ENCODE measurements around the gene ST8SIA1.

The ST8SIA1 gene

GRCh38 chr12:22238211-22238610 lies 96.3 kb downstream of the ST8SIA1 start:
- no peak for DNase-seq (ENCODE audit: low spot score)

DNA sequence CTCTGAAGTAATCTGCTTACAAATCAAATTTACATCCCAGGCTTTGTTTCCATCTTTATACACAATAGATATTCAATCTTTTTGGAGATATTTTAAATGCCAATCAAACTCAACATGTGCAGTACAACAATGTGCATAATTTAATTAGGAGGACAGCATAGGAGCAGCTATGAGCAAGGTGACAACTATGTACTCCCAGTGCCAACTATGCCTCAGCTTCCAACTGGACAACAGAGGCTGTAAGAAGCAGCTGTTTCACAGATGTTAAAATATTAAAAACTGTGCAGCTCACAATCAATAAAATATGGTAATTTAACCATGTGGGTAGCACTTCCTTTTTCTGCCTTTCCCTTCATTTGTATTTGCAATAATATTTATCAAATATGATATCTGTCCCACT lies 99.9 kb downstream of the ST8SIA1 start:
- no peak for DNase-seq (ENCODE audit: low spot score)

DNA sequence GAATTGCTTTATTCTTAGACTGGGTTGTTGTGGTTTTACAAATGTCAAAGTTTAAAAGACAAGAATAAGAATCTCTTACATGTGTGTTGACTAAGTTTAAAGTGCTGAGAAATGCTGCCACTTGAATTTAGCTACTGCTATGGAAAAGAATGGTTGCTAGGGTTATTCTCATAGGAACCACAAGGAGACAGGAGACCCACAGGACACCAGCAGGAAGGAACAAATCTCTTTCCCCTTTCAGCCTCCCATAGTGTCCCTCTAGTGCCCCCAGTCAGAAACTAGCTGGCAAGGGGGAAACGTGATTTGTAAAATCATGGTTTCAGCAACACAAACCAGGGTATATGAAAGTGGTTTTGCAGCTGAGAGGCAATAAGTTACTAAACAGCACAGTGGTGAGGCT lies 102.7 kb downstream of the ST8SIA1 start:
- DNase-seq (ENCODE audit: low spot score): no peak

- no peak for DNase-seq (ENCODE audit: low spot score)
Measured at GRCh38 chr12:22231078-22231477, 103.4 kb downstream of the ST8SIA1 start.

DNA sequence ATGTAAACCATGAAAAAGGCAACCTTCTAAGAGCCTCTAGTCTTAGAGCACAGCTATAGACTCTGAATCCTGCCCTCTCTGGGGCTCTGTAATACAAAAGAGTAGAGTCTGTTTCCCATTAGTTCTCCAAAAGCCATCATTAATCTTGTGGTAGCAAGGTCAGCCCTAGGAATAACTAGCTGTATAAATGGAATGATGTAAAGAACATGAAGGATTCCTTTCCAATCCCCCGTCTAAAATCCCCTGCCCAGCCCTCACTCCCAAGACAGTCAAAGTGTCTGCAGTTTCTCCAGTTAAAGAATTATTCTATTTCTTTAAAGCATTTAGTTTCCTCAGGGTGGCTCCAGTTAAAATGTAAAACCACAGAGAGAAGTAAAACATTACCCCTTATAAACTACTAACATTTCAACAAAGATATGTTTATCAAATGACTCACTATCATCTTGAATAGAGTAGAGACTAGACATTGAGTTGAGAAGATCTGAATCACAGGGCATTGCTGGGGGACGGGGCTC lies 104.2 kb downstream of the ST8SIA1 start:
- no peak for DNase-seq (ENCODE audit: low spot score)

DNA sequence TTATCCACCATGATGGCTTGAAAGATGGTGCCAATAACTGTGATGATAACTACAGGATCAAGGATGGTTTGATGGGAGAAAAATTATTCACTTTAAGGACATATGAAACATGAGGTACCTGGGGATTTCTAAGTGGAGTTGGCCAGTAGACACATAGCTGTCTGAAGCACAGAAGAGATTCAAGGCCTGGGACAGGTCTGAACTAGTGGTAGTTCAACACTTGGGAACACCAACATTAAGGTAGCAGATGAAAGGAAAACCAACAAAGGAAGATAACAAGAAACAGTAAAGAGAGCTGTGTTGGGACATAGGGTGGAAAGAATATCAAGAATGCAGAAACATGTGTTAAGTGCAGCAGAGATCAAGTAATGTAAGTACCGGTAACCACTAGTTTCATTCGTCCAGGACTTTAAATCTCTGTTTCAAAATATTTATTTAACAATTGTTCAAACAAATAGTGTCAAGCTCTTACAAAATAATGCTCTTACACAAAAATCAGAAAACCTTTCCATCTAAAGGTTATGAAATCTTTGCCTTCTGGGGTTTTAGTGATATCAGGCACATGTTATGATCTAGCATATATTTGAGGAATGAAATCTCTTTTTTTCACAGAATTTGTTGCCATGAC lies 104.7 kb downstream of the ST8SIA1 start:
- DNase-seq (ENCODE audit: low spot score): no peak

- no peak for DNase-seq (ENCODE audit: low spot score)
Measured at GRCh38 chr12:22228022-22228875, 106.3 kb downstream of the ST8SIA1 start.

DNA sequence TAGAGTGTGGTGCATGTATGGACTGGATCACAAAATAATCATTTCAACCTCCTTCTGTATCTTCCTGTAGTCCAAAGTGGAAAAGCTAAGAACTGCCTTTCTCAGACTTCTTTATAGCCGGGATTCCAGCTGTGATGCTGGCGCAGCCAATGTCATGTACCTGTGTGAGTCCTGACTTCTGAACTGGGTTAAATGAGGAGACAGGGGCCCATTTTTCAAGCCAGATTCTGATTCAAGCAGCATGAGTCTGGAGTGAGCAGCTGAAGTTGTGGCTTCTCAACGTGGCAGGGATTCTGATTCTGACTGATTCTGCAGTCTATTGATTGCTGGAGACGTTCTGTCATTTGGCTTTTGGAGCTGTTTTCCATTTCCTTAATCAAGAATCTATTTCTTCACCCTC lies 111.2 kb downstream of the ST8SIA1 start:
- DNase-seq (ENCODE audit: low spot score): no peak

DNA sequence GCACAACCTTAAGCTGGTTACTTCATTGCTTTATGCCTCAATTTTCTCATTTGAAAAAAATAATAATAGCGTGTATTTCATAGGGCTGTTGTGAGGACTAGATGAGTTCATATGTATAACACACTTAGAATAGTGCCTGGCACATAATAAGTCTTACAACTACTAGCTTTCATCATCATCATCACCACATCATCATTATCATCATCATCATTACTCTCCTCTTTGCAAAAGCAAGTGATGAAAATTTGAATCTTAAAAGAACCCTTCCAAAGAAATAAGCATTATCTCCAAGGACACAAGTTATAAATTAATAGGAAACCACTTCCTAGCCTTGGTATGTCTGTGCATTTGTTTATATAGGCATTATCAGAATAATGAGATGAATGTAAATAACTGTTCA lies 117.0 kb downstream of the ST8SIA1 start:
- DNase-seq (ENCODE audit: low spot score): no peak

DNA sequence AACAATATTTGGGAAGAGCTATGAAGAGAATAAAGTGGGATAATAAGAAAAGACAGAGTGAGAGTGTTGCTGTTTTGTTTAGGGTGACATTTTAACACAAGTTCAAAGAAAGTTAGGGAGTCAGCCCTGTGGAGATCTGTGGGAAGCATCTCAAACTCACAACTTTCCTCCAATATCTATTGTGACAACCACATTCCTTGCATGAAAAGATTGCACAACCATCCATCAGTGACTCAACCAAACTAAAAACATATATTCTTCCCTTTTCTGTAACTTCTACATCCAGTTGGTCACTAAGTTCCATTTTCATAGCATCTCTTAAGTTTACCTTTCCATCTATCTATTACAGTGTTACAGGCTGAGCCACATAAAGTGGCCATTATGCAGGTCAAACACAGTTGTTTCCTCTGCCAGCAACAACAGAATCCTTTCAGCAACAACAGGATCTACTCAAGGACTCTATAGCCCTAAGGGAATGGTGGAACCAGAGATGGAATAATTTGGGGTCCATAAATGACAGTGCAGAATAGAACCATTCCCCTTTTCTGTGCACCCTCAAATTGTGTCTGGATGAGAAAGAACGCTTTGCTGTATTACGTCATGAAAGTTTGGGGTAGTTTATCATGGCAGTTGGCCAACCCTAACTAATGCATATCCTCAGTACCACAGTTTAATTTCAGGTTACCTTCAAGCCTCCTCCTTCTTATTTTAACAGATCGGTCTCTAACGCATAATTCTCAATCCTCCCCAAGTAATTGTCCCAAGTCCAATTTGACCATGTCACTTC lies 118.8 kb downstream of the ST8SIA1 start:
- DNase-seq (ENCODE audit: low spot score): no peak

DNA sequence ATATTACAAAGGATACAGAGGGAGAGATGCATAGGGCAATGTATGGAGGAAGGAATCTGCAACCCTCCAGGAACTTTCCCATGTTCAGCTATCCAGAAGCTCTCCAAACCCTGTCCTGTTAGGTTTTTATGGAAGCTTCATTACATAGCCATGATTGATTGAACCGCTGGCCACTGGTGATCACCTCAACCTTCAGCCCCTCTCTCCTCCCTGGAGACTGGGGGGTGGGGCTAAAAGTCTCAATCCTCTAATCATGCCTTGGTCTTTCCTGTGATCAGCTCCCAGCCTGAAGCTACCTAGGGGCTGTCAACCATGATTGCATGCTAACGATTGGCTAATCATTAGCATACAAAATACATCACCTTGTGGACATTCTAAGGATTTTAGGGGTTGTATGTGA lies 123.4 kb downstream of the ST8SIA1 start:
- no peak for DNase-seq (ENCODE audit: low spot score)

DNA sequence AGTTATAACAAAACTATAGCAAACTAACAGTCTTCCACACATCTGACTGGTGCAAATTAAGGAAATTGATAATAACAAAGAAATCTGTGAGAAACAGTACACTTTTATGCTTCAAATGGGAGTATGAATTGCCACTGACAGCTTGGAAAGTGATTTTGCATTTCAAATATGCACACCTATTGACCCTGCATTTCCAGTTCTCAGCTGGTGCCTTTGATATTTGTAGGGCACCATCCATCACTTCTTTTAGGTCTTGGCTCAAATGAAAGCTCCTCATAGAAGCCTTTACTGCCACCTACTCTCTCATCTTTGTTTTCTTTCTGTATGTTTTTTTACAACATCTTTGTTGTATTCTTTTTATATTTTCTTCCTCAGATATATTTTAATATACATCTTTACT lies 125.1 kb downstream of the ST8SIA1 start:
- DNase-seq (ENCODE audit: low spot score): no peak

DNA sequence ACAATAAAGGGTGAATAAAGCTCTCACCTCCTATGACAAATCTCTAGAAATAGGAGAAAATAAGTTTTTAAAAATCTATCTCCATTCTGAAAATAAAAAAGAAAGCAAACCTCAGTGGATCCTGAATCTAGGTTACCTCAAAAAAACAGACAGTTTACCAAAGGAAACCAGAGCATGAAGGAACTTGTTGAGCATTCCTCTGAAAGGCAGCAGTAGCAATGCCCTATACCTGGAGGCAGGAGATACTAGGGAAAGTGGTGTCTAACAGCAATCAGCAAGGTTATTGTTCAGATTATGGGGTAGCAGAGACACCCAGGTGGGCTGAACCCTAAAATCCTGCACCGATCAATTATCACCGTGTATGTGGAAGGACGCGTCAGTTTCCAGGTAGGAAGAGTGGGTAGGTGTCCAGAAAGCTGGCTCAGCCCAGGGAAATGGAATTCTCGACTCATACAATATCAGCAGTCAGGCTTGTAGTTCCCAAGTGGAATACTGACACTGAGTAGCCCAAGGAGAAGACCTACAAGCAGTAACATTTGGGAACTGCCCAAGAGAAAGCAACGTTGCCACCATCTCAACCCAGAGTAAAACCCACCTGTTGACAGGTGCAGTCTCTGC lies 128.3 kb downstream of the ST8SIA1 start:
- DNase-seq (ENCODE audit: low spot score): no peak

DNA sequence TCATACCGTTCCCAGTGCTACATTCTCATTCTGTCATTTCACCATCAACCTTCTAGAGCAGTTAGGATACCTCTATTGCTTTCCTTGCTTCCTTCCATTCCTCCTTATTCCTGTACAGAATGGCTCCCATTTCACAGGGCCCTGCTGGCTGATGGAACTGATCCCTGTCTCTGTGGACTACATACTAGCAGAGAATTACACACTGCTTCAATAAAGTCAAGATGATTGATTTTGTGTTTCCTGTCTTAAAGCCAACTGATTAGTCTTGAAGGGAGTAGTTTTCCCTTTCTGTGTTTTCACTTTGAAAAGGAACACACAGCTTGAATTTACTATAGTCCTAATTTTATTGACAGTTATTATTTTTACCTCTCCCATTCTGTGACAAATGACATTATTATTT lies 130.1 kb downstream of the ST8SIA1 start:
- no peak for DNase-seq (ENCODE audit: low spot score)

GRCh38 chr12:22202847-22203246 lies 131.7 kb downstream of the ST8SIA1 start:
- no peak for DNase-seq (ENCODE audit: low spot score)

- DNase-seq (ENCODE audit: low spot score): no peak
Measured at GRCh38 chr12:22201101-22201500, 133.4 kb downstream of the ST8SIA1 start.

- DNase-seq (ENCODE audit: low spot score): no peak
Measured at GRCh38 chr12:22196236-22196635, 138.3 kb downstream of the ST8SIA1 start.

GRCh38 chr12:22190969-22191368 lies 143.5 kb downstream of the ST8SIA1 start:
- DNase-seq (ENCODE audit: low spot score): no peak

- no peak for DNase-seq (ENCODE audit: low spot score)
Measured at GRCh38 chr12:22188431-22188830, 146.1 kb downstream of the ST8SIA1 start.

DNA sequence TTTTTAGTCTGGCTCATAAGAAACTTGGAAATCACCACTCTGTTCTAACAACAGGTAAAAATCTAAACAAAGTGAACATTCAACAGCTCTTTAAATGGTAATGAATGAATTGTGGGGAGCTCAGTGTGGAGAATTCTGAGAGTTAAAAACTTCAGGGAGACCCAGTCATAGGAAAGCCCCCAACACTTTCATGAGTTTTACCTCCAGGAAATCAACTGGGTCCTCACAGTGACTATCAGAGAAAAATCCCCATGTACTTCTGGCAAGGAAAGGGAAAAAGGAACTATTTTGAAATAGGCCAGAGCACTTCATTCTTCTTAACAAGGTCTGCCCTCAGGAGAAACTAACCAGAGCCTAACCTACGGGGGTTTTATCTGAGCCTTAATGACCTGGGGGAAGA lies 153.8 kb downstream of the ST8SIA1 start:
- no peak for DNase-seq (ENCODE audit: low spot score)

DNA sequence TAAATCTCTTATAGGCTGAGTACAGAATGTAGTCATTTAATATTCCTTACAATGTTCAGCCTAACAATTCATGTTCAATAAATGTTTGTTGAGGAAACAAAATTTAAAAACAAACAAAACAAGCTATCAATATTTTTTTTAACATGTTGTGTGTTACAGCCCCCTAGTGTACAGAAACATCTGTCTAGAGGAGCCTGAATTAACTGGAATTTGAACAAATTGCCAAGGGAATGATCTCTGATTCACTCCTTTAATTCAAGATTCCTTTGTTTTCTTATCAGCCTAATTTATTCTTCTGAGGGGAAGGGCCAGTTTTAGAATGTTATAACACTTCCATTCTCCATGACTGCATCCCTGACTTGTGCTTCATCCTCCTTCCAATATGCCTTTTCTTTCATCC lies 161.3 kb downstream of the ST8SIA1 start:
- no peak for DNase-seq (ENCODE audit: low spot score)

DNA sequence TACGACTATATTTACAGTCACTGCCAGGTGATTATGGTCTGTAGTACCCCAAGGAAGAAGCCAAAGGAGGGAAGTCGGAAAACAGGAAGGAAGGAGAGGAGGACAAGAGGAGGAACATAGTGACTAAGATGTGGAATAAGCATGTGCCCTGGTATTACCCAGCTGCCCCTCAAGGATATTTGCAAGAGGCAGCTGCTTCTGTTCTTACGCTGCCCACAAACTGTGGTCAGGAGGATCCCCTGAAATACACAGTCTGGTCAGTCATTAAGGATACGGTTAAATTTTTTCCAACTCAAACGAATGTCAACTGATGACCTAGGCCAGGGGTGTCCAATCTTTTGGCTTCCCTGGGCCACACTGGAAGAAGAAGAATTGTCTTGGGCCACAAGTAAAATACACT lies 162.0 kb downstream of the ST8SIA1 start:
- no peak for DNase-seq (ENCODE audit: low spot score)
